Brain microvascular endothelial cell (primary cell): ENCODE measurements around the gene TBC1D17.

ENCODE experiments used
- DNase-seq: peaks from one replicate; pipeline ENCODE4 v3.0.0-alpha.2; 2020
- H3K27ac ChIP-seq: fragments of 250-450 bp; sonication (Bioruptor Pico); 2 replicates; pipeline ENCODE4 v1.5.1; 2020; ENCODE audit warnings: mild to moderate bottlenecking, moderate library complexity
- H3K27me3 ChIP-seq: fragments of 250-450 bp; sonication (Bioruptor Pico); replicated peaks from 2 replicates; pipeline ENCODE4 v1.5.1; 2020; ENCODE audit warnings: mild to moderate bottlenecking
- H3K36me3 ChIP-seq: fragments of 250-450 bp; sonication (Bioruptor Pico); replicated peaks from 2 replicates; pipeline ENCODE4 v1.5.1; 2020; ENCODE audit warnings: mild to moderate bottlenecking
- H3K4me3 ChIP-seq: 2 replicates; pipeline ENCODE4 v1.5.1; 2011; ENCODE audit warnings: low read depth, mild to moderate bottlenecking, control low read depth, low read length, moderate library complexity
- in situ Hi-C: cut with HindIII; loops from 2 replicates; pipeline ENCODE4 v1.10.0; 2017; ENCODE audit warnings: low sequenced_read_pairs, low pct_ligation_motif_present
- TF ChIP-seq, protein P1 (sequence below): IDR thresholded peaks from 2 replicates; pipeline ENCODE4 v1.5.1; 2011; ENCODE audit warnings: low read depth, mild to moderate bottlenecking, moderate library complexity, low read length, control low read depth, inconsistent platforms; ENCODE audit errors: missing control alignments

TBC1D17 gene

DNA sequence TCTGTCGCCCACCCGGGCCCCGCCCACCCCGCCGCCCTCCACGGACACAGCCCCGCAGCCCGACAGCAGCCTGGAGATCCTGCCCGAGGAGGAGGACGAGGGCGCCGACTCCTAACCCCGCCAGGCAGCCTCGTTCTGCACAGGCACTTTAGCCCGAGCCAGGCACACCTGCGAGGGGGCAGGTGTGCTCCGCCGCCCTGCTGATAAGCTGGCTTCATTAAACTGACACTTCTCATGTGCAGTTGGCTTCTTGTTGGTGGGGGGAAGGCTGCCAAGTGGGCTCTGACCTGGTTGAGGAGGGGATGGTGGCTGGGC lies 11.0 kb downstream of the TBC1D17 start:
- H3K27me3 ChIP-seq = no peaks in the 10 kb centered on the region
- TF ChIP-seq, protein P1, sequence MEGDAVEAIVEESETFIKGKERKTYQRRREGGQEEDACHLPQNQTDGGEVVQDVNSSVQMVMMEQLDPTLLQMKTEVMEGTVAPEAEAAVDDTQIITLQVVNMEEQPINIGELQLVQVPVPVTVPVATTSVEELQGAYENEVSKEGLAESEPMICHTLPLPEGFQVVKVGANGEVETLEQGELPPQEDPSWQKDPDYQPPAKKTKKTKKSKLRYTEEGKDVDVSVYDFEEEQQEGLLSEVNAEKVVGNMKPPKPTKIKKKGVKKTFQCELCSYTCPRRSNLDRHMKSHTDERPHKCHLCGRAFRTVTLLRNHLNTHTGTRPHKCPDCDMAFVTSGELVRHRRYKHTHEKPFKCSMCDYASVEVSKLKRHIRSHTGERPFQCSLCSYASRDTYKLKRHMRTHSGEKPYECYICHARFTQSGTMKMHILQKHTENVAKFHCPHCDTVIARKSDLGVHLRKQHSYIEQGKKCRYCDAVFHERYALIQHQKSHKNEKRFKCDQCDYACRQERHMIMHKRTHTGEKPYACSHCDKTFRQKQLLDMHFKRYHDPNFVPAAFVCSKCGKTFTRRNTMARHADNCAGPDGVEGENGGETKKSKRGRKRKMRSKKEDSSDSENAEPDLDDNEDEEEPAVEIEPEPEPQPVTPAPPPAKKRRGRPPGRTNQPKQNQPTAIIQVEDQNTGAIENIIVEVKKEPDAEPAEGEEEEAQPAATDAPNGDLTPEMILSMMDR = no peak
- H3K27ac ChIP-seq = no peak overlapping the region
- in situ Hi-C loops = no loop called here
- H3K4me3 ChIP-seq = no peak overlapping the region
- DNase-seq = no peak
- peaks cover 16% of the 10 kb centered on the region for H3K36me3 ChIP-seq

DNA sequence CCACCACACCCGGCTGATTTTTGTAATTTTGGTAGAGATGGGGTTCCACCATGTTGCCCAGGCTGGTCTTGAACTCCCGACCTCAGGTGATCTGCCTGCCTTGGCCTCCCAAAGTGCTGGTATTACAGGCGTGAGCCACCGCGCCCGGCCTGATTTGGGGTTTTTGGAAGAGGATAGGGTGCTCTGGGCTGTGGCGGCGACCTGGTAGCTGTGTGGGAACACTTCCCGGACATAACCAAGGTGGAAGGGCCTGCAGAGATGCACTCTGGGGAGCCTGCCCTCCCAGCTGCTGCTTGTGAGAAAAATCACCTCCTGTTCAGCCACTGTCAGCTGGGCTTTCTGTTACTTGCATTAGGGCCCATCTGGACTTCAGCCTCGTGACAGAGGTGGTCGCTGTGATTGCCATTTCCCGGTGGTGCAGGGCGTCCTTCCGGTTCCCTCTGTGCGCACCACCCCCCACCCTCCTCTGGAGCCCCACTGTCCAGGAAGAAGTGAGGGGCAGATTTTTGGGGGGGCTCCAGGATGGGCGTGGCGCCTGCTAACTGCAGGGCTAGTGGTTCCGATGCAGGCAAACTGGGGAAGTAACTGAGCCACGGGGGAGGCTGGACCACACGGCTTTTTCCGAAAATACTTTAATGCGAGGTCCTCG lies 11.7 kb downstream of the TBC1D17 start:
- TF ChIP-seq, protein P1 = no peak
- in situ Hi-C loops = no loop called here
- Histone ChIP-seq H3K27me3 (no peaks in the 10 kb centered on the region), H3K36me3 (peaks cover 9% of the 10 kb centered on the region), H3K27ac (no peak overlapping the region), H3K4me3 (no peak overlapping the region)
- no peak for DNase-seq

DNA sequence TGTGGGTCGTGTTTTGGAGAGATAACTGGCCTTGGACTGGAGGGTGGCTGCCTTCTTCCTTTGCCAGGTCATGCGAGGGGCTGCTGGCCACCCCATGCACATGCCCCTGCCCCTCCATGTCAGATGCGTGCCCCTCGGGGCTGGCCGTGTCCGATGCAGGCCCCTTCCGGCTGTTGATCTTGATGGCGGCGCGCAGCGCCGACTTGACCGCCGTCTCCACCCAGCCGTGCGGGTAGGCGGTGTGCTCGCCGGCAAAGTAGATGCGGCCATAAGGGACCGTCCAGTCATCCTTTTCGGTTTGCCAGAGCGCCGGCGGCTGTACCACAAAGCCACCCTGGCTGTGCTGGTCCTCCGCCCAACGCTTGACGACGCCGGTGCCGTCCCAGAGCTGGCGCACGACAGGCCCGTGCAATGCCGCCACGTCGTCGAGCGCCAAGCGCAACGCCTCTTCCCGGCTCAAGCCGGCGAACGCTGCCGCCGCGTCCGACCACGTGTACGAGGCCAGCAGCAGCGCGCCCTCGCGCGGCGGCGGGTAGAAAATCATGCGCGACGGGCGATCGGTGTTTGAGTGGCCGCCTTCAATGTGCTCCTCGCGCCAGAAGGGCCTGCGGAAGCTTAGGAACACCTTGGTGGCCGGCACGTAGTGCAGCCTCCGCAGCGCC lies 12.3 kb downstream of the TBC1D17 start:
- peak overlapping the region; percentile 5 for H3K4me3 ChIP-seq

DNA sequence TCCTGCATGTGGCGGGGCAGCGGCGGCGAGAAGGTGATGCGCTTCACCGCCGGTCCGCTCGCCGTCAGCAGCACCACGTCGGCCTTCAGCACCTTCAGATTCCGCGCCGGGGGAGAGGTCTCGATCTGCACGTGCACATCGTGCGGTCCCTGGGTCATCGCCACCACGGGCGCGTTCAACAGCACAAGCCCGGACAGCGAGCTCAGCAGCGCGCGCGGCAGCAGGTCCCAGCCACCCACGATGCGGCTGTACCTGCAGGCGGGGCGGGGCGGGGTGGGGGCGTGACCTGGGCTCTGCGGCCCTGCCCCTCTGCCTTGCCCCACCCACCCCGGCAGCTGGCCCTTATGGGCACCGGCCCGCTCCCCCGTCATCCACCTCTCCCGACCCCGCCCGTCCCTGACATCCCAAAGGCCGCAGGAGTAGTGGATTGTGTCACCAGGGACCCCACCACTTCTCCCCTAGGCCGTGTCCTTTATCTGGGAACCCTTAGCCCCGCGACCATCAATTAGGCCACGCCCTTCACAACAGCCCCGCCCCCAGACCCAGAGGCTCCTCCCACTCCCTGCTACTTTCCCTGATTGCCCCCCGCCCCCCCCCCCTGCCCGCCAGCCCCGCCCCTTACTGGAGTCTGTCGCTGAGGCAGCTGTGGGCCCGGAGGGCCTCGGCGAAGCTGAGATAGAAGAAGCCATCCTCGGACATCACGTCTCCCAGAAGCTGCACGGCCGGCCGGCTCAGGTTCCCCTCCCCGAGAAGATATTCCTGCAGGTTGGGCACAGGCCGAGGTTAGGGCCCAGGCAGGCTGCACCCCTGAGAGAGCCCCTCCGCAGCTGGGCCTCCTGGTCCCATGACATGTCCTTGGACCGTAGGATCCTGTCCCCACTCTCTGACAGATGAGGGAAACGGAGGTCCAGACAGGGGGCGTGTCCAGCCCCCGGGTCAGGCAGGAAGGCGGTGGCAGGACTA lies 13.1 kb downstream of the TBC1D17 start:
- no peak overlapping the region for H3K27ac ChIP-seq
- peak overlapping the region; percentile 5 for H3K4me3 ChIP-seq
- DNase-seq = no peak
- in situ Hi-C loops = no loop called here
- H3K36me3 ChIP-seq = peaks cover 3% of the 10 kb centered on the region
- TF ChIP-seq, protein P1 = no peak
- no peaks in the 10 kb centered on the region for H3K27me3 ChIP-seq

More for the DNA sequence above, 12.3 kb downstream of the TBC1D17 start:
- TF ChIP-seq, protein P1 = peak; percentile 72
- Histone ChIP-seq H3K36me3 (peaks cover 5% of the 10 kb centered on the region), H3K27ac (no peak overlapping the region), H3K27me3 (no peaks in the 10 kb centered on the region)
- peak; percentile 60 for DNase-seq
- in situ Hi-C loops = no loop called here

DNA sequence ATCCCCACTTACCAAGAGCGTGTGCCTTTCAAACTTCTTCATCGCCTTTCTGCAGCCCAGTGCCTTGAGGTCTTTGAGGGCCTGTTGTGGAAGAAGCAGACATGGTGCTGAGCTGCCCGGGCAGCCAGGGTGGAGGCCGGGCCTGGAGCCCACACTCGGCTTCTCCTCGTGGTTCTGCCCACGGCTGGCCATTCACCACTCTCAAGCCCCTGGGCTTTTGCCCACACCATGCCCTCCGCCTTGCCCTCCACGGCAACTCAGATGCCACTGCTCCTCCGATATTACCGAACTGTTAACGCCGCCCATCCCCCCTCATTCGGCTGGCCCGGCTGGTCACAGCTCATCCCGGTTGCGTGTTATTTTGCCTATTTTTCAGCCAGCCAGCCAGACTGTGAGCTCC lies 13.9 kb downstream of the TBC1D17 start:
- peaks cover 3% of the 10 kb centered on the region for H3K36me3 ChIP-seq
- H3K27me3 ChIP-seq = no peaks in the 10 kb centered on the region
- no peak for DNase-seq
- H3K4me3 ChIP-seq = no peak overlapping the region
- in situ Hi-C loops = no loop called here
- no peak overlapping the region for H3K27ac ChIP-seq
- TF ChIP-seq, protein P1 = no peak
